NCI-H345 treated with DMSO at 0.1 percent for 48 hours (cell line): ENCODE measurements around the gene TENM3.
"Not testable (repeated sequence)": the region's sequence is repeated elsewhere in the genome, so short reads cannot be mapped to it uniquely, and the experiment has no call there.

Experiments used
- DNase-seq: peaks from one replicate; lab custom pipeline; 2025; ENCODE audit not compliant: unreplicated experiment; lab: John Stamatoyannopoulos, UW

TENM3 gene

DNA sequence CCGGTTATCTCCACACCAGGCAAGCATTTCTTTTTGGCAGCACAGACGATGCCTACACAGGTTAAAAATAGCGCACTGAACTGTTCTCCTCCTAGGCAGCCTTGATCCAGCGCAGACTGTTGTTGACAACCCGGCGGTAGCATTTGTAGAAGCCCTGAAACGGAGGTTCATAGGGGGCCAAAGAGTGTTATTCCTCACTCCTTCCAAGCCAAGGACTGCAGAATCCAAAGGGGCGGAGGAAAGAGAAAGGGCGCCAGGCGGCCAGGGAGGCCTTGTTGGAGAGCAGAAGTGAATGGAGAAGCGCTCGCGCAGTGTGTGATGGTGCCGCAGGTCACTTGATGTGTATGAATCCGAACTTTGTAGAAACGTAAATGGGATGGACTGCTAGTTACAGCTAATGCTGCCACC is 82.7 kb downstream of the TENM3 start:
- DNase-seq: no peak

DNA sequence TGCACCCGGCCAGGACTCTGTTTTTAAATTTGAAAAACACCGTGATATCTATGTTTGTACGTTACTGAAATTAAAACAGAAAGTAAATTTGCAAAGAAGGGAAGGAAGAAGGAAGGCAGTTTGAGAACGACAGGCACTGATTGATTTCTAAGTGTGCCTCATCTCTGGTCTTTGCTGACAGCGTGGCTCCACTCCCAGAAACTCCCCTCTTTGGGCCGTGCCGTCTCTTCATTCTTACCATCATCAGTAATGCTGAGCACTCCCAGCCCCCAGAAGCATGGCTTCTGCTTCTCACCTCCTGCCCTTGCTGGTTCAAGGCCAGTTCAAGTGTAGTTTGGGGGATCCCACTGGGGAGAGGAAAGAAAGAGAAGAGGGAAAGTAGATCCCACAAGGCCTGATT is 85.3 kb downstream of the TENM3 start:
- DNase-seq: no peak

DNA sequence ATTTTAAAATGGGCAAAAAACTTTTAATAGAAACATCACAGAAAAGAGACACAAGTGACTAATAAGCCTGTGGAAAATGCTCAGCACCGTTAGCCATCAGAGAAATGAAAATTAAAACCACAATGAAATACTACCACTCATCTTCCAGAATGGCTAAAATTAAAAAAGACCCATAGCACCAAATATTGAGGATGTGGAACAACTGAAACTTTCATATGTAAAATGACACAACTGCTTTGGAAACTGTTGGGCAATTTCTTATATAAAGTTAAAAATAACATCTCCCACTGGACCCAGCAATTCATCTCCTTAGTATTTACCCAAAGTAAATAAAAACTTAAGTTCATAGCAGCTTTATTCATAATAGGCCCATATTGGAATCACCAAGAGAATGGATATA is 94.2 kb downstream of the TENM3 start:
- no peak for DNase-seq

- no peak for DNase-seq
Observed at GRCh38 chr4:182338063-182338462, 94.9 kb downstream of the TENM3 start.

DNA sequence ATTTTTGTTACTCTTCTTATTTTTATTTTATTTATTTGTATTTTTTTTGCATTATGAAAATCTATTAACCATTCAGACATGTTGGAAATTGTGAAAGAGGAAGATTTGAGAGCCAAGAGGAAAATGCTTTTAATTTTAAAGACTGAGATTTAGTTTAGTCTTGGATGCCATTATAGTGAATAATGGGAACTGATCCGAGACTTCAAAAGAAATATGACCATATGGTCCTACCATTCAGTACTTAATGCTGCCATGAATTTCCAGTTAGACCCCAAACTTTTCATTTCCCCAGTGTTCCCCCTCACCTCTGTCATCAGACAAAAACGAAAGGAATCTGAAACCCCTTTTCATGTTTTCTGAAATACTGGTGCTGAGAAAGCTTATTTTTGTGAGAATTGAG is 95.5 kb downstream of the TENM3 start:
- no peak for DNase-seq

GRCh38 chr4:182339221-182339641 is 96.0 kb downstream of the TENM3 start:
- DNase-seq: no peak

DNA sequence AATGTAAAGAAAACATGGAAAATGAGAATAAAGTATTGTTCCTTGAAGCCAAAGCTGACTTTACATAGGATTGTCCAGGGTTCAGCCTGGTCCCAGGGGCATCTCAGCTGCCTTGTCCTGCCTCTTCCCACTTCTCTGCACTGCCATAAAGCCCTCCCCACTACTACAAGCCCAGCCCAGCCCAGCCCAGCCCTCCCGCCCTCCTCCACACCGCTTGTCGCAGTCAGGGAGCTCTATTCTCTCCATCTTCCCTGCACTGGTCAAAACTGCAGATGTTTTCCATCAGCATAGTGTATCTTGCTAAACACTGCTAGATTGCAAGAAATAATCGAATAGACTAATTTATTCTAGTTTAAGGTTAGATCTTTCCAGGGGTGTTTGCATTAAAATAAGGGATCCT is 100.3 kb downstream of the TENM3 start:
- DNase-seq: no peak

GRCh38 chr4:182344968-182345367 is 101.8 kb downstream of the TENM3 start:
- DNase-seq: no peak

GRCh38 chr4:182346250-182346649 is 103.0 kb downstream of the TENM3 start:
- DNase-seq: no peak

DNA sequence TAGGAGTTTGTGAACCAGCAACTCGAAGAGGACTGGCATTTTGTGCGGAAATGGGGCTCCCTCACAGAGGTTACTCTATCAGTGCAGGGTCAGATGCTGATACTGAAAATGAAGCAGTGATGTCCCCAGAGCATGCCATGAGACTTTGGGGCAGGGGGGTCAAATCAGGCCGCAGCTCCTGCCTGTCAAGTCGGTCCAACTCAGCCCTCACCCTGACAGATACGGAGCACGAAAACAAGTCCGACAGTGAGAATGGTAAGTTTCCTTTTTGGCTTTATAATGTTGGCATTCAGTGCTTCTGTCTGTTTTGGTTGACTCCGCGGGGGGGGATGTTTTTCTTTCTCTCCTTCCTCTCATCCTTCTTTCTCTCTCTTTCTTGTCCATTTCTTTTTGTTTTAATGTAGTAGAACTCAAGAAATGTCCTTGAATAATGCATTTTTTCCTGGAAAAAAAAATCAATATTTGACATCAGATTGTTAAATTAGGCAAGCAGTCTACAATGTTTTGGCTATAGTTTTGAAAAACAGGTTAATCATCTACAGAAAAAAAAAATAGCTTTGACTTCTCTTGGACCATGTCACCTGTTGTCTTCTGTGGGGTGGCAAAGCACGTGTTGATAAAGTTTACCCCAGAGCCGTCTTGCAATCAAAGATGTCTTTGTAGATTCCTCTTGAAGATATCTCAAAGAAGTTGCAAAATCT is 103.6 kb downstream of the TENM3 start:
- no peak for DNase-seq

DNA sequence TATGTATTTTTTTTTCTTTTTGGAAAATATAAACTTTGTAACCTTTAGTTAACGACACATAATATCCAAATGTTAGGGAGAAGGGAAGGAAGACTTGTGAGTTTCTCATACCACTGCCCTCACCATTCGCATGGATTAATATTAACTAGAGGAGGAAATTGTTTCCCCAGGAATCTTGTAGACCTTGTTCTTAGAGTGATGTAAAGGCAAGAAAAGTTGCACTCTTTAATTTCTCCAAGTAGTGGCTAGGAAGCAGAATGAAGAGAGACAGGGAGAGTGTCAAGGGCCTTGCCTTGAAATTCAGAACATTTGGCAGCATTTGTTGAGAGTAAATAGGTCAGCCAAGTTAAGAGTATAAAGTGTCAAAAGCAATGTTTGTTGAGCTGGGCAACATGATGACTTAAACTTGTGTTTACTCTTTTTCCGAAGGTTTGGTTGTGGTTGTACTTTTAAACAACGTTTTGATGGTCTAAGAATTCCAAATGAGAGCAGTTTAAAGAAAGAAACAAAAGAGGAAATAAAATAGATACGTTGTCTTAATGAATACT is 105.7 kb downstream of the TENM3 start:
- DNase-seq: no peak

- no peak for DNase-seq
Observed at GRCh38 chr4:182350041-182350440, 106.8 kb downstream of the TENM3 start.

DNA sequence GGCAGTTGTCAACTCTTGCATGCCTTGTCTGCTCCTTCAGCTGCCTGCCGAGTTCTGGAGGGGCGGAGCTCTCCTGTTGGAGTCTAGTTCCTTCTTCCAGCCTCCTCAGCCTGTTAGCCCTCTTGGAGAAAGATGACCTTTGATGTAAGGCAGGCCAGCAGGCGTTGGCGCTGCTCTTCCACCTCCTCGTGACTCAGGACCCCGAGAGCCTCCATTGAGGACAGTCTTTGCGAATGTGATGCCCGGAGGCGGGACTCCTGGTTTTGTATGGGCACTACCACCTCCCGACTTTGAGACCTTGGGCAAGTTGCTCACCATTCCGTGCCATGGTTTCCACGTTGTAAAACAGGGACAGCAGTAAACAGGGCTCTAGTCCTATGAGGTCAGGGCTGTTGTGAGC is 108.3 kb downstream of the TENM3 start:
- DNase-seq: no peak

GRCh38 chr4:182354106-182354505 is 110.9 kb downstream of the TENM3 start:
- DNase-seq: no peak

DNA sequence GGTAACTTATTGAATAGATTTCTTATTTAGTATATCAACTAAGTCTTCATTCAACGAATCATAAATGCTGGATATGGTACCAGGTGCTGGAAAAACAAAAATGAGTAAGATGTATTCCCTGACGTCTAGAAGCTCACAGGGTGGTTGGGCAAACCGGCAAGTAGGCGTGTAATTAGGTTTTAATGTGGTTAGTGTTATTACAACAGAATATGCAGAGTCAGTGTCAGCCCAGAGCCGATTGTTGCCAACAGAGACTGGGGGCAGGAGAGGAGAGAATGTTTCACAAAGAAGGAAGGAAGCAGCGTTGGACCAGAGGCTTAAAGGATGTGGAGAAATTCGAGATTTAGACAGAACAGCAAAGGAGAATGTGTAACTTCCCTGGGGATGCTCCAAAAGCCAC is 111.7 kb downstream of the TENM3 start:
- DNase-seq: no peak

DNA sequence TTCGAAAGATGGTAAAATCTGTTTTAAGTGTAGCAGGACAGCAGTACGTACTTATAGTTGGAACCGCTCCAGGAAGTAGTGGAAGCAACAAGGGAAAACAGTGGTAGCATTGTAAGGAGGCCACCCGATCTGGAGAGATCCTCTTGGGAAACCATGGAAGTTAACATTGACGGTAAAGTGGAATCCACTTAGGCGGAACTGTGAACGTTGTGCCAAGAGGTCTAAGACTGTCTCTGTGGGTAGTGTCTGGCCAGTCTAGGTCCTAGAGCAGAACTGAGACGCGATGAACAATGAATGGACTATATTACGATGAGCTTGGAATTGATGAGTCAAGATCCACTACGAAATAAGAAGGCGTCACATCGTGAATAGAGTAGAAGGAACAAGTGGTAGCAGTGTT is 124.0 kb downstream of the TENM3 start:
- DNase-seq: no peak

DNA sequence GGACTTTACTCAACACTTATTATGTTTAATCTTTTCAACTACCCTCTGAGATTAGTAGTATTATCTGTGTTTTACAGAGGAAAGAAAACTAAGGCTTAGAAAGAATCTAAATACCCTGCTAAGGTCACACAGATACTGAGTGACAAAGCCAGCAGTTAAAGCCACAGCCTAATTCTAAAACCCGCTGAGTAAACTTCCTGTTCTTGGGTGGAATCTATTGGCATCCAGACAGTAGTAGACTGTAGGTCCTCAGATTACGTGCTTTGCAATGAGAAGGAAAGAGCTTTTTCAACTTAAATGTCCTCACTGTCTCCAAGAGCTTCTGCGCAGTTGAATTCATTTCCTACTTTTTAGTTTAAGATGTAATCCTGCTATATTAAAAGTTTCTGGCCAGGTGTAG is 126.0 kb downstream of the TENM3 start:
- no peak for DNase-seq

GRCh38 chr4:182370491-182370890 is 127.3 kb downstream of the TENM3 start:
- DNase-seq: no peak

- DNase-seq: no peak
Observed at GRCh38 chr4:182380771-182381181, 137.6 kb downstream of the TENM3 start.

DNA sequence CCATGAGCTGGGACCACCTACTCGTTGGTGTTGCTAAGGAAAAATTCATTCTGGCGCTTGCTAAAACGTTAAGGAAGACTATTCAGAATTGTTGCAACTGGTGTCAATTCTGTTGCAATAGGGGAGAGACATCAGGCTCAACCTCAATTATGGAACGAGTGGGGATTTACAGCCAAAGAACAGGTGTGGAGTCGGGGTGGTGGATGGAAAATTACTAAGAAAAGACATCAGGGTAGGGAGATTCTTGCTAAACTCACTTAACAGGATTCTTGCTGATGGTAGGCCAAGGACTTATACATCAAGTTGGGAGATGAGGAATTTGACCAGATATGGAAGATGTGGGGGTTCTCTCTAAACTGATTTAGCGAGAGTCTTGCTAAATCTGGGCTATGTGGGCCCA is 139.7 kb downstream of the TENM3 start:
- DNase-seq: no peak

- no peak for DNase-seq
Observed at GRCh38 chr4:182384631-182385091, 141.5 kb downstream of the TENM3 start.

GRCh38 chr4:182385897-182386296 is 142.7 kb downstream of the TENM3 start:
- no peak for DNase-seq

DNA sequence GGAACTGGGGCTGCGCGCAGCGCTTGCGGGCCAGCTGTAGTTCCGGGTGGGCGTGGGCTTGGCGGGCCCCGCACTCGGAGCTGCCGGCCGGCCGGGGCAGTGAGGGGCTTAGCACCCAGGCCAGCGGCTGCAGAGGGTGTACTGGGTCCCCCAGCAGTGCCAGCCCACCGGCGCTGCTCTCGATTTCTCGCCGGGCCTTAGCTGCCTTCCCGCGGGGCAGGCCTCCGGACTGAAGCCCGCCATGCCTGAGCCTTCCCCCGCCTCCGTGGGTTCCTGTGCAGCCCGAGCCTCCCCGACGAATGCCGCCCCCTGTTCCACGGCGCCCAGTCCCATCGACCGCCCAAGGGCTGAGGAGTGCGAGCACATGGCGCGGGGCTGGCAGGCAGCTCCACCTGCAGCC is 143.4 kb downstream of the TENM3 start:
- DNase-seq: not testable (repeated sequence)
